ENCODE data around the gene SLC6A3. TPM values are rescaled to one million over a fixed set of nuclear protein-coding genes. Genes with fewer than 3 reads are reported as not detected.
"Not testable (repeated sequence)": the region's sequence is repeated elsewhere in the genome, so short reads cannot be mapped to it uniquely, and the experiment has no call there.

The SLC6A3 gene
- total RNA-seq, 1 donor from 2014 or later = not detected

DNA sequence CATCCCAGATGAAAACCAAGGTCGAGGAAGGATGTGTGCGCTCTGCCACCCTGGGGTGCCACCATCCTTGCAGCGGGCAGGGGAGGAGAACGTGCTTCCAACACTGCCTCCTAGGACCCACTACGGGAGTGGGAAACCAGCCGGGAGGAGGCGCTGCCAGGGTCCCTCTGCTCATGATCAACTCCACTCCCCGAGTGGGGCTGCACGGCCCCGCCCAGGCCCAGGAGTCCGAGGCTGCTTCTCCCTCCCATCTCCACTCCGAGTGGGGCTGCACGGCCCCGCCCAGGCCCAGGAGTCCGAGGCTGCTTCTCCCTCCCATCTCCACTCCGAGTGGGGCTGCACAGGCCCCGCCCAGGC is 30.3 kb upstream of the SLC6A3 start:
- H3K4me1 Mint-ChIP-seq (ENCODE audit: low read depth); H3K9me3 Mint-ChIP-seq; H3K27ac Mint-ChIP-seq; DNase-seq (ENCODE audit: low spot score); intact Hi-C loops (cut with micrococcal nuclease); H3K27me3 Mint-ChIP-seq (ENCODE audit: low read depth); H3K4me3 Mint-ChIP-seq (ENCODE audit: low read depth): not testable (repeated sequence)
- H3K36me3 Mint-ChIP-seq (ENCODE audit: low read depth) = peaks cover 33% of the 10 kb centered on the region

DNA sequence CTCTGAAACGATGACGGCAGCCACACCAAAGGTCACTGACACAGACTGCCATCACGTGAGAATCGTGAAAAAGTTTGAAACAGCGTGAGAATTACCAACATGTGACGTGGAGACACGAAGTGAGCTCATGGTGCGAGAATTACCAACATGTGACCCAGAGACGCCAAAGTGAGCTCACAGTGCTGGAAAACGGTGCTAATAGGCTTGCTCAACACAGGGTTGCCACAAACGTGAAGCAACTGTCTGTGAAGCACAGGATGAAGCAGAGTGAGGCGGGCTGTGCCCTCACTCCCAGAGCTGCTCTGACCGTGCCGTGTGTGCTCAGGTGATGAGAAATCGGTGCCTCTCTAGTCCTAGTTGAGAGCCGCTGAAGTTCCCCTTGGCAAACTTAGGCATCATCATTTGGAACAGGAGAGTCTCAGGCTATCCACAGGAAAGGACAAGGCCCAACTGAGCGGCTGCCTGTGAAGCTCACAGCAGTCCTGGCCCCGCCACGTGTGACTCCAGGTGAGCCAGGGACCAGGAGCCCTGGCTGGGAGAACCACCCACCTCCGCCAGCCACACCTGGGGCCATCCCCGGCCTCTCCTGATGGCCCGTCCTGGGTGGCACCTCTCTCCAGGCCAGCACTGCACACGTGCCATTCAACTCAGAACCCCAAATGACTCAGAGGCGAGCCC is 29.8 kb upstream of the SLC6A3 start:
- no peak overlapping the region for H3K4me3 Mint-ChIP-seq (ENCODE audit: low read depth)
- H3K36me3 Mint-ChIP-seq (ENCODE audit: low read depth) = peaks cover 33% of the 10 kb centered on the region
- intact Hi-C loops (cut with micrococcal nuclease) = no loop called here
- H3K9me3 Mint-ChIP-seq = no peaks in the 10 kb centered on the region
- no peaks in the 10 kb centered on the region for H3K27me3 Mint-ChIP-seq (ENCODE audit: low read depth)
- no peak overlapping the region for H3K27ac Mint-ChIP-seq
- no peak for DNase-seq (ENCODE audit: low spot score)
- no peaks in the 10 kb centered on the region for H3K4me1 Mint-ChIP-seq (ENCODE audit: low read depth)

DNA sequence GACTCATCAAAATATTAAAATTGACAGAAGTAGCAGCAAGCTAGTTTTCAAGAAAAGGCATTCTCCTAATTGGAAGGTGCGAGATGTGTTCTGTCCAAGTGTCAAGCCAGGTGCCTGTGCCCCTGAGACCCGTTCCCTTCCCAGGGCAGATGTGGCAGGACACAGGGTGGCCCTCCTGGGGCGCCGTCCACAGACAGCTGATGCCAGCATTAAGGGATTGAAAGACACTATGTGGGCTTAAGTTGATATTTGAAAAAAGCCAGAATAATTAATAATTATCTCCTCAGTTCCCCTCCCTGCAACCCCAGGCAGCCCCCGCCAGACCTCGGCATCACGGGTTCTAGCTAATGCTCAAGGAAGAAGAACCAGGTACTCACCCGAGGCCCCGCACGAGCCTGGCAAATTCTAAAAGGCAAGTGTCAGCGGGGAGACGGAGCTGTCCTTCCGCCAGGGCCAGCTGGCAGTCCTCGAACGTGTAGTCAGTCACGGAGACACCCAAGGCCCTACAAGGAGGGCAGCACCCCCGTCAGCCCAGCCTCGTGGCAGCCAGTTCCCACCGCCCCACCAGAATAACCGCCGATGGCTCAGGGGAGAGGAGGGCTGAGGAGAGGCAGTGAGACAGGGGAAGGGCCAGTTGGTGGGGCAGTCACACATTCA is 29.1 kb upstream of the SLC6A3 start:
- no peaks in the 10 kb centered on the region for H3K27me3 Mint-ChIP-seq (ENCODE audit: low read depth)
- DNase-seq (ENCODE audit: low spot score) = no peak
- no peaks in the 10 kb centered on the region for H3K4me1 Mint-ChIP-seq (ENCODE audit: low read depth)
- intact Hi-C loops (cut with micrococcal nuclease) = no loop called here
- H3K4me3 Mint-ChIP-seq (ENCODE audit: low read depth) = no peak overlapping the region
- peaks cover 33% of the 10 kb centered on the region for H3K36me3 Mint-ChIP-seq (ENCODE audit: low read depth)
- no peaks in the 10 kb centered on the region for H3K9me3 Mint-ChIP-seq
- H3K27ac Mint-ChIP-seq = no peak overlapping the region

DNA sequence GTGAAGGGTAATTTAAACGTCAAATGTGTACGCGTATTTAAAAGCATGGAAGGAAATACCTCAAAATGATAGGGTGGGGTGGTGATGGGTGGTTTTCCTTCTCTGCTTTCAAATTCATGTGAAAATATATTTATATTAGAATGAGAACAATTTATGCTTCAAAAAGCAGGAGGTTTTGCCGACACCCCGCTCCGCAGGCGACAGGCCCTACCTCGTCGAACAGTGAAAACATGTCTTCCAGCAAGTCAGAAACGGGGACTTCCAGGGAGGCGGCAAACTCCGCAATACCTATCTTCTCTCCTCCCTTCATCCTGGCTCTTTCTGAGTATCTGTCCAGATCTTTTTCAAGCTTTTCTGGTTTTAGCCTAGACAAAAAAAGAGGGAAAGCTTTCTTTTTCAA is 28.5 kb upstream of the SLC6A3 start:
- no peak for DNase-seq (ENCODE audit: low spot score)
- Mint-ChIP-seq H3K27ac (no peak overlapping the region), H3K36me3 (ENCODE audit: low read depth) (peaks cover 27% of the 10 kb centered on the region), H3K4me1 (ENCODE audit: low read depth) (no peaks in the 10 kb centered on the region), H3K27me3 (ENCODE audit: low read depth) (no peaks in the 10 kb centered on the region), H3K9me3 (no peaks in the 10 kb centered on the region), H3K4me3 (ENCODE audit: low read depth) (no peak overlapping the region)
- intact Hi-C loops (cut with micrococcal nuclease) = no loop called here

DNA sequence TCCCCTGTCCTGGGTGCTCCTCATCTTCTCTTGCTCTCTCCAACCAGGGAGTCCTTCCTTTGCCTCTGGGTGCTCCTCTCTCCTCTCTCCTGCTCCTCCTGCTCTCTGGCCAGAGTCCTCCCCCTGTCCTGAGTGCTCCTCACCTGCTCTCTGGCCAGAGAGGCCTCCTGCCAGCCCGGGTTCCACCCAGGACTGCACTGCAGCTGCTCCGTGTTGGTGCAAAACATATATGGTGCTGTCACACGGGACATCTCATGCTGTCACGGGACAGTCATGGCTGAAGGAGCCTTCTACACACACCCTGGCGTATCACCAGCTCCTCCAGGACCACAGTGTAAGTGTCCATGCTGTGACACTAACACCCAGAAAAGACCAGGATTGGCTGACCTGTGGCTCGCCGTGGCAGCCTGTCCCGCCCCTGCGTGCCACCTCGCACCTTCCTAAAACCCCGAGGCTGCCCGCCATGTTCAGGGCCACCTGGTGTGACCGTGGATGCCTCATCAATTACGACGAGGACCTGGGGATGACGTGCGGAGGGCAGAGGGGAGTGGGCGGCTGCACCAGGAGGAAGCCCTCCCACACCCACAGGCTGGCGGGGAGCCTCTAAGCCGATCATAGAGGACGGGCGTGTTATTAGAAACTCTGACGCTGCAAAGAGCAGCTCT is 27.9 kb upstream of the SLC6A3 start:
- DNase-seq (ENCODE audit: low spot score) = no peak
- no peaks in the 10 kb centered on the region for H3K4me1 Mint-ChIP-seq (ENCODE audit: low read depth)
- peaks cover 28% of the 10 kb centered on the region for H3K36me3 Mint-ChIP-seq (ENCODE audit: low read depth)
- H3K9me3 Mint-ChIP-seq = no peaks in the 10 kb centered on the region
- no peak overlapping the region for H3K27ac Mint-ChIP-seq
- intact Hi-C loops (cut with micrococcal nuclease) = no loop called here
- H3K27me3 Mint-ChIP-seq (ENCODE audit: low read depth) = no peaks in the 10 kb centered on the region
- no peak overlapping the region for H3K4me3 Mint-ChIP-seq (ENCODE audit: low read depth)

DNA sequence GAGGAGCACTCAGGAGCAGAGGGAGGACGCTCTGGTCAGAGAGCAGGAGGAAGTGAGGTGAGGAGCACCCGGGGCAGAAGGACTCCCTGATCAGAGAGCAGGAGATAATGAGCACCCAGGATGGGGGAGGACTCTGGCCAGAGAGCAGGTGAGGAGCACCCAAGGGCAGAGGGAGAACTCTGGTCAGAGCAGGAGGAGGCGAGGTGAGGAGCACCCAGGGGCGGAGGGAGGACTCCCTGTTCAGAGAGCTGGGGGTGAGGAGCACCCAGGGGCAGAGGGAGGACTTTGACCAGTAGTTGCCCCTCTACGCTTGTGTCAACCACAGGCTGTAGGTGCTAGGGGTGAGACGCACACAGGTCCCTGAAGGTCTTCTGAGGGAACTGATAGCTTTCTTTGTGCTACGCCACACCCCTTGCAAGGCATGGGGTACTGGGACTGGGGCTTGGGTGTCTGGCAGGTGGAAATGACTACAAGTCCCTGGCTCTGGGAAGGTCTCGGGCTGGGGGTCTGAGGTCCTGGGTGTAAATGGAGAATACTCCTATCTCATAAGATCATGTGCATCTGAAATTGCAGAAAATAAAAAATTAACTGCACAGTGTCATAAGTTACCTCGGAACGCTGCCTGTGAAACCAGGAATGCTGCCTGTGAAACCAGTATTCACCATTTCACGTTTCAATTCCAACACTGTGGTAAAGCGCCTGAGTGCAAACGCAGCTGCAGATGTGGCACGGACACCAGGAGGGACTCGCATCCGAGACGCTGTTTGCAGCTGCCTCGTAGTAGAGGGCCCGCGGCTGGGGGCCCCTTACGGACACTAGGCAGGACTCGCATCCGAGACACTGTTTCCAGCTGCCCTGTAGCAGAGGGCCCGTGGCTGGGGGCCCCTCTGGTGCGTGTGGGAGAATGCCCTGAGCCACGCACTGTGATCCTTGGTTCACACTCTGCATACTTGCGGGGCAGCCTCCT is 27.0 kb upstream of the SLC6A3 start:
- Mint-ChIP-seq H3K27ac (no peak overlapping the region), H3K27me3 (ENCODE audit: low read depth) (no peaks in the 10 kb centered on the region), H3K9me3 (no peaks in the 10 kb centered on the region), H3K4me3 (ENCODE audit: low read depth) (no peak overlapping the region), H3K4me1 (ENCODE audit: low read depth) (no peaks in the 10 kb centered on the region), H3K36me3 (ENCODE audit: low read depth) (peaks cover 29% of the 10 kb centered on the region)
- DNase-seq (ENCODE audit: low spot score) = no peak
- intact Hi-C loops (cut with micrococcal nuclease) = no loop called here

DNA sequence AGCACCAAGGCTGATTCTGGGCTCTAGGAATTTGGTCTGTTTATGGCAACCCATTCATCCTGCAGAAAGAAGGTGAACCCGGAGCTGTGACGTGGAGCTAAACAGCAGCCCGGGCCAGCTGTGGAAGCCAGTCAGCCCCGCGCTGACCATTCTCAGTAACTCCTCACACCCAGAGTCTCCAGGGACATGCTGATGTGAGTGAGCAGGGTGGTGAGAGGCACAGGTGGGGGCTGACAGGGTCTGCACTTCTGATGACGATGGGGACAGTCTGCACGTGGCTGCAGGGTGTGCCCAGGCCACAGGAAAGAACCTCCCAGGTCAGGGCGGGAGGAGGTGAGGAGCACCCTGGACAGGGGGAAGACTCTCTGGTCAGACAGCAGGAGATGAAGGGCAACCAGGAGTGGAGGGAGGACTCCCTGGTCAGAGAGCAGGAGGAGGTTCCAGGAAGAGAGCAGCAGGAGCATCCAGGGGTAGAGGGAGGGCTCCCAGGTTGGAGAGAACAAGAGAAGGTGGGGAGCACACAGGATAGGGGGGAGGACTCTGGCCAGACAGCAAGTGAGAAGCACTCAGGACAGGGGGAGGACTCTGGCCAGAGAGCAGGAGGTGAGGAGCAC is 26.1 kb upstream of the SLC6A3 start:
- Mint-ChIP-seq H3K9me3 (no peaks in the 10 kb centered on the region), H3K27ac (no peak overlapping the region), H3K27me3 (ENCODE audit: low read depth) (no peaks in the 10 kb centered on the region), H3K36me3 (ENCODE audit: low read depth) (peaks cover 29% of the 10 kb centered on the region), H3K4me3 (ENCODE audit: low read depth) (no peak overlapping the region), H3K4me1 (ENCODE audit: low read depth) (no peaks in the 10 kb centered on the region)
- DNase-seq (ENCODE audit: low spot score) = no peak
- intact Hi-C loops (cut with micrococcal nuclease) = no loop called here

DNA sequence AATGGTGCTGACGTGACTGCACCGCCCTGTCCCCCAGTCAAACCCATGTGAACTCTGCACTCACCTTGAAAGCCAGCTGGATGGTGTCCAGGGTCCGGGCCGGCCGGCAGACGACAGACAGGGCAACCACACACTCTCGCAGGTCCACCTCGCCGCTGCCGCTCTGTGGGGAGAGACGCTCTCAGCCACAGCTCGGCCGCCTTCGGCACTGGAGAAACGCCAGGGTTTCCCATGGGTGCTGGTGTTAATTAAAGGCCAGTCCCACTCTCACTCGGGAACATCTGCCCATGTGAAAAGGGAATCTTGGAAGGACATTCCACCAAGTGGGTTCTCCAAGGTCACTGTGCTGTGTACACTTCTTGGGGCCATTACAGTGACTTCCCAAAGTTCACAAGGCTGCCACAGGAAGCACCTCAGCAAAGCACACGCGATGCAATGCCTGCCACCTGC is 25.5 kb upstream of the SLC6A3 start:
- H3K27me3 Mint-ChIP-seq (ENCODE audit: low read depth) = no peaks in the 10 kb centered on the region
- no peak overlapping the region for H3K4me3 Mint-ChIP-seq (ENCODE audit: low read depth)
- no peaks in the 10 kb centered on the region for H3K4me1 Mint-ChIP-seq (ENCODE audit: low read depth)
- no peaks in the 10 kb centered on the region for H3K9me3 Mint-ChIP-seq
- H3K27ac Mint-ChIP-seq = no peak overlapping the region
- intact Hi-C loops (cut with micrococcal nuclease) = no loop called here
- peaks cover 33% of the 10 kb centered on the region for H3K36me3 Mint-ChIP-seq (ENCODE audit: low read depth)
- no peak for DNase-seq (ENCODE audit: low spot score)

DNA sequence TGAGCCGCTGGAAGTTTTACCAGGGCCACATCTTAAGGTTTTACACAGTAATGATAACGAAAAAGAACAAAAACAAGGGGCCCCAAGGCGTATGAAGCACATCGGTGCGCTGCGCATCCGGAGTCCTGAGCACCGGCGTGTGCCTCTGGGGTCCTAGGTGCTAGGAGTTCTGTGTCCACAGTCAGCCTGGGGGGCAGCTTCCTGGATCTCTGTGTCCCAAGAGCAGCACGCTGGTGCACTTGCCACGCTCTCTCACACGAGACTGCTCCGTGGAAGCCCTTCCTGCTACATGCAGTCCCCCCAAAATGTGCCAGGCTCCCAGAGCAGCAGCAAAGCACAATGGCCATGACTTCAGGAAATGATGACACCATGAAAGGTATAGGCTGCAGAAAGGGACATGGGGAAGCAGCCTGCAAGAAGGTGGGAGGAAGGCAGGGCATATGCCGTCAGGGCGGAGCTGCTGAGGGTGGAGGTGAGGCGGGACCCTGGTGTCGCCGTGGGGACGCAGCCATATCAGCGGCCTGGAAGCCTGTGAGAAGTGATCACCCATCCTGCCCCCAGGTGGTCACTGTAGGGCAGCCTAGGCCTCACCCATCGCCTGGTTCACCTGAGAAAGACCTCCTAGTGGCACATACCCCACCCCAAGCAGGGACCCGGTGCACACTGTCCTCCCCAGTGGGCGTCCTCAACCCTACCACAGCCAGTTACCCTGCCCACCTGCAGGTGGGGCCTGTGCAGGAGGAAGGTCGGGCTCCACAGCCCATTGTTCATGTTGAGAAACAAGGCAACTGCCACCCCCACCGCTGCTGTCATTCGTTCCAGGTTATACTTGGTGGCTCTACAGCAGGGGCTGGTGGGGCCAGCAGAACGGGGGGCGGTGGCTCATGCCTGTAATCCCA is 23.6 kb upstream of the SLC6A3 start:
- intact Hi-C loops (cut with micrococcal nuclease) = no loop called here
- H3K36me3 Mint-ChIP-seq (ENCODE audit: low read depth) = peaks cover 46% of the 10 kb centered on the region
- DNase-seq (ENCODE audit: low spot score) = no peak
- no peak overlapping the region for H3K27ac Mint-ChIP-seq
- H3K4me1 Mint-ChIP-seq (ENCODE audit: low read depth) = no peaks in the 10 kb centered on the region
- no peaks in the 10 kb centered on the region for H3K27me3 Mint-ChIP-seq (ENCODE audit: low read depth)
- peaks cover 6% of the 10 kb centered on the region for H3K9me3 Mint-ChIP-seq
- H3K4me3 Mint-ChIP-seq (ENCODE audit: low read depth) = no peak overlapping the region

DNA sequence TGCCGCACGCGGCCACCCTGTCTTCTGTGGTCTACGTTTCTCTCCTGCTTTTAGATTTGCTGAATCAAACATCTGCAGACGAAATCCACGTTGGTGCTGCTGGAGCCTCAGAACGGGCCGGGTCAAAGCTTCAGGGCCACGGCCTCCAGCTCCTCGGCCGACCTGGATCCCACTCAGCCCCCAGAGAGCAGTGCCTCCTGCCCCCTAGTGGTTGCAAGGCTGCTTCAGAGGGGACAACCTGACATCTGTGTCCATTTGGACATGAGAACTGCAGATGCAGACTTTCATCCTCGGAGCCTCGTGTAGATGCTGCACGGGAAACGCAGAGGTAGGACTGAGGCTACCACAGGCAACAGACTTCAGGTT is 23.0 kb upstream of the SLC6A3 start:
- H3K36me3 Mint-ChIP-seq (ENCODE audit: low read depth) = peaks cover 49% of the 10 kb centered on the region
- intact Hi-C loops (cut with micrococcal nuclease) = no loop called here
- H3K4me3 Mint-ChIP-seq (ENCODE audit: low read depth) = no peak overlapping the region
- H3K4me1 Mint-ChIP-seq (ENCODE audit: low read depth) = no peaks in the 10 kb centered on the region
- peaks cover 6% of the 10 kb centered on the region for H3K9me3 Mint-ChIP-seq
- no peak overlapping the region for H3K27ac Mint-ChIP-seq
- no peaks in the 10 kb centered on the region for H3K27me3 Mint-ChIP-seq (ENCODE audit: low read depth)
- DNase-seq (ENCODE audit: low spot score) = no peak

DNA sequence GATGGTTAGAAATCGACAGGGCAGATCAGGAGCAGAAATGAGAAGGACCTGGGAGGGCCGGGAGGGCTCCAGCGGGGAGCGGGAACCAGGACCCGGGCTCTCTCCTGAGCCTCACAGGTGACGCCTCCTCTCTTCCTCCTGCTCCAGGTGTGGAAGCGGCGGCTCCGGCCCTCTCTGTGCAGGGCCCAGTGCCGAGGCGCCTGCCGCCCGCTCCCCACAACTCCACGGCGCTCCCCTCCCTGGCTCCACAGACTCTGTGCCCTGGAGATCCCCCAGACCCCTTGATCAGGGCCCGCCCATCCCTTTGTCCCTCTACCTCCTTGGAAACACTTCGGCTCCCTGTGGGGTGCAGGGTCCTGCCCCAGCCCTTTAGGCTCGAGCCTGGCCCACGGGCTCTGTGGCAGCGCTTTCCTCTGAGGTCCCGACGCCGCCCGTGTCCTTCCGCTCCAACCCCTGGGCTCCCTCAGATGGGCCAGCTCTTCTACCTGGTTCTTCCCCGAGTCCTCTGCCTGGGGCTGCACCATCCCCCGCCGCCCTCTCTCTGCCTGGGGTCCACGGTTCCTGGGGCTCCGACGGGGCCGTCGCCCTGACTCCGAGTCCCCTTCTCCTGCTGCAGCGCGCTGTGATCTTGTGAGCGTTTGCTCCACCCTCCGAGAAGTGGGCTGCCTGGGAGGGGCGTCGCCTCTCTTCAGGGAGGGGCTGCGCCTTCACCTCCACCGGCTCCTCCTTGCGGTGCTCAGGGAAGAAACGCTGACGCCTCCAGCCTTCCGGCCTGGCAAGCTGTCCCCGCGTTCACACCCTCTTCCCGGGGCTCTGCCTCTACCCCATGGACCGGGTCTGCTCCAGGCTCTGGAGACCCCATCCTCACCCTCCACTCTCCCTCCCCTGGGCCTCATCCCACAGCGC is 22.4 kb upstream of the SLC6A3 start:
- Mint-ChIP-seq H3K27ac (no peak overlapping the region), H3K9me3 (peaks cover 6% of the 10 kb centered on the region)

More for the DNA sequence above, 22.4 kb upstream of the SLC6A3 start:
- DNase-seq (ENCODE audit: low spot score) = no peak
- no peaks in the 10 kb centered on the region for H3K27me3 Mint-ChIP-seq (ENCODE audit: low read depth)
- H3K4me3 Mint-ChIP-seq (ENCODE audit: low read depth) = no peak overlapping the region
- no peaks in the 10 kb centered on the region for H3K4me1 Mint-ChIP-seq (ENCODE audit: low read depth)
- intact Hi-C loops (cut with micrococcal nuclease) = no loop called here
- H3K36me3 Mint-ChIP-seq (ENCODE audit: low read depth) = peaks cover 47% of the 10 kb centered on the region

All from activated T-helper 2 cell treated with anti-CD3 and anti-CD28 coated beads, Interferon-gamma antibody, Interleukin-2, Interleukin-4, amounts not matched to agents 10 μg/mL and 5 μg/mL and 100 μg/mL, durations not matched to agents 14 hours and 24 hours and 36 hours (primary cell).